Dendritic cell treated with granulocyte-macrophage colony-stimulating factor and Interleukin-4, amounts not matched to agents 40 ng/mL and 50 ng/mL, for 4 days (primary cell): ENCODE data around the gene ACSL1.
A peak's percentile ranks its signal among the peaks of the same experiment; 100 is the strongest.

Experiments used
- H3K27ac Mint-ChIP-seq: one replicate; pipeline ENCODE4 v1.8.0; 2022; ENCODE audit warnings: mild to moderate bottlenecking, mixed read lengths
- H3K27me3 Mint-ChIP-seq: one replicate; pipeline ENCODE4 v1.8.0; 2022; ENCODE audit warnings: mild to moderate bottlenecking, mixed read lengths
- H3K36me3 Mint-ChIP-seq: one replicate; pipeline ENCODE4 v1.8.0; 2022; ENCODE audit warnings: low read depth, mixed read lengths
- H3K4me1 Mint-ChIP-seq: one replicate; pipeline ENCODE4 v1.8.0; 2022; ENCODE audit warnings: low read depth, mixed read lengths
- H3K4me3 Mint-ChIP-seq: one replicate; pipeline ENCODE4 v1.8.0; 2022; ENCODE audit warnings: mild to moderate bottlenecking, moderate library complexity, mixed read lengths
- H3K9me3 Mint-ChIP-seq: one replicate; pipeline ENCODE4 v1.8.0; 2022; ENCODE audit warnings: mixed read lengths
- intact Hi-C: fragments of 100-400 bp; cut with micrococcal nuclease; formaldehyde crosslinking; loops from one replicate; pipeline ENCODE4 v1.15.0; 2022

Gene ACSL1, protein sequence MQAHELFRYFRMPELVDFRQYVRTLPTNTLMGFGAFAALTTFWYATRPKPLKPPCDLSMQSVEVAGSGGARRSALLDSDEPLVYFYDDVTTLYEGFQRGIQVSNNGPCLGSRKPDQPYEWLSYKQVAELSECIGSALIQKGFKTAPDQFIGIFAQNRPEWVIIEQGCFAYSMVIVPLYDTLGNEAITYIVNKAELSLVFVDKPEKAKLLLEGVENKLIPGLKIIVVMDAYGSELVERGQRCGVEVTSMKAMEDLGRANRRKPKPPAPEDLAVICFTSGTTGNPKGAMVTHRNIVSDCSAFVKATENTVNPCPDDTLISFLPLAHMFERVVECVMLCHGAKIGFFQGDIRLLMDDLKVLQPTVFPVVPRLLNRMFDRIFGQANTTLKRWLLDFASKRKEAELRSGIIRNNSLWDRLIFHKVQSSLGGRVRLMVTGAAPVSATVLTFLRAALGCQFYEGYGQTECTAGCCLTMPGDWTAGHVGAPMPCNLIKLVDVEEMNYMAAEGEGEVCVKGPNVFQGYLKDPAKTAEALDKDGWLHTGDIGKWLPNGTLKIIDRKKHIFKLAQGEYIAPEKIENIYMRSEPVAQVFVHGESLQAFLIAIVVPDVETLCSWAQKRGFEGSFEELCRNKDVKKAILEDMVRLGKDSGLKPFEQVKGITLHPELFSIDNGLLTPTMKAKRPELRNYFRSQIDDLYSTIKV

DNA sequence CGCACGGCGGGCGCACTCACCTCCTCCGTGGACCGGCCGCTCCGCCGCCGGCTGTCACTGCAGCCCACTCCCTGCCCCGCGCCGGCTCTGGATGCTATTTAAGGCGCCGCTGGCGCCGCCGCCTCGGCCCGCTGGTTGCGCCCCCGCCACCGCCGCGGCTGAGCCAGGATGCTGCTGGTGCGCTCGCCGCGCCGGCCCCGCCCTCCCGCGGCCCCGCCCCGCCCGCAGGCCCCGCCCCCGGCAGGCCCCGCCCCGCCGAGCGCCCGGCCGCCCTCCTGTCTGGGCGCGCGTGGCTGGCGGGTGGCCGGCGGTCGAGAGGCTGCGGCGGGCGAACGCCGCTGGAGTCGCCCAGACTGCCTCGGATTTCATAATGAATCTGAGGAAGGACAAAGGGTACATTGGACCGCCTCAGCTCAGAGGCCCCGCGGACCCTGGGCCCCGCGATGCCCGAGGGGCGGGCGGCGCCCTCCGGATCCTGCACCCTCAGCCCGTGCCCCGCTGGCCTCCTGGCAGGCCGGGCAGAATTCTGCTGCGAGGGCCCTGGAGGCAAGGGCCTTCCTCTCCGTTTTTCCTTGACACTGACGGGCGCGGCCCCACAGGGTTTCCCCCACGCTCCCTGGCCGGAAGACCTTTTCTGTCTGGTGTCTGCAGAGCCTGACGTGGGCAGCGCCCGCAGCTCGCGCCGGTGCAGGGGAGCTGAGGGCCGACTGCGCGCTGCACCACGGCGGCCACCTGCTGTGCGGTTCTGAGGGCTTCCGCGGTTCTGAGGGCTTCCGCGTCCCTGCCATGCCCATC is at the start of gene ACSL1:
ACSL1 (minus strand) TSS at position 73 of the 795 bp plus-strand sequence. CDS start 22,454 bp downstream, outside the sequence.
- intact Hi-C loops = loop anchor here (1.0 to 5.0 kb wide), 2 partner anchors 29 to 71 kb away; no protein-coding TSS in a partner anchor
- Mint-ChIP-seq H3K27ac (peak within 1 kb of the TSS; percentile 87), H3K4me3 (peak within 1 kb of the TSS; percentile 89), H3K4me1 (peaks cover 51% of the 10 kb centered on the region), H3K27me3 (peaks cover 3% of the 10 kb centered on the region), H3K9me3 (no peaks in the 10 kb centered on the region), H3K36me3 (peaks cover 8% of the 10 kb centered on the region)

GRCh38 chr4:184873054-184873453 is 47.3 kb upstream of the ACSL1 start:
- Mint-ChIP-seq H3K27me3 (no peaks in the 10 kb centered on the region), H3K9me3 (no peaks in the 10 kb centered on the region), H3K4me1 (peaks cover 5% of the 10 kb centered on the region), H3K4me3 (no peak overlapping the region), H3K36me3 (no peaks in the 10 kb centered on the region), H3K27ac (no peak overlapping the region)
- intact Hi-C loops = no loop called here

DNA sequence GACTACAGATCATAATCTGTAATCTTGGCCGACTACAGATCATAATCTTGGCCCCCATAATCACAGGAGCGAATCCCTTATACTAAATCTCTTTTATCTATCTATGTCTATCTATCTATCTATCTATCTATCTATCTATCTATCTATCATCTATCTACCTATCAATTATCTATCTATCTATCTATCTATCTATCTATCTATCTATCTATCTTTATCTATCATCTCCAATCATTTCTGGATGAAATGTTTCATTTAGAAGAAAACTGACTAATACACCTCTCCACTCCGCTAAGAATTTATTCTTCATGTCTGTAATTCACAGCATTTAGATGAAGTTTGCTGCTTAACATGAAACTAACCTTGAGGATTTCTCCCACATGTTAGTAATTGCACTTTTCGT is 45.0 kb upstream of the ACSL1 start:
- Mint-ChIP-seq H3K27ac (no peak overlapping the region), H3K9me3 (no peaks in the 10 kb centered on the region), H3K36me3 (no peaks in the 10 kb centered on the region), H3K4me3 (no peak overlapping the region), H3K27me3 (peaks cover 9% of the 10 kb centered on the region), H3K4me1 (peaks cover 23% of the 10 kb centered on the region)
- intact Hi-C loops = no loop called here

GRCh38 chr4:184868623-184869022 is 42.9 kb upstream of the ACSL1 start:
- Mint-ChIP-seq H3K36me3 (no peaks in the 10 kb centered on the region), H3K4me1 (peaks cover 17% of the 10 kb centered on the region), H3K4me3 (no peak overlapping the region), H3K9me3 (no peaks in the 10 kb centered on the region), H3K27ac (no peak overlapping the region), H3K27me3 (peaks cover 9% of the 10 kb centered on the region)
- intact Hi-C loops = no loop called here

GRCh38 chr4:184863916-184864315 is 38.1 kb upstream of the ACSL1 start:
- Mint-ChIP-seq H3K36me3 (no peaks in the 10 kb centered on the region), H3K27me3 (peaks cover 9% of the 10 kb centered on the region), H3K4me1 (peaks cover 44% of the 10 kb centered on the region), H3K27ac (no peak overlapping the region), H3K9me3 (no peaks in the 10 kb centered on the region), H3K4me3 (no peak overlapping the region)
- intact Hi-C loops = no loop called here

DNA sequence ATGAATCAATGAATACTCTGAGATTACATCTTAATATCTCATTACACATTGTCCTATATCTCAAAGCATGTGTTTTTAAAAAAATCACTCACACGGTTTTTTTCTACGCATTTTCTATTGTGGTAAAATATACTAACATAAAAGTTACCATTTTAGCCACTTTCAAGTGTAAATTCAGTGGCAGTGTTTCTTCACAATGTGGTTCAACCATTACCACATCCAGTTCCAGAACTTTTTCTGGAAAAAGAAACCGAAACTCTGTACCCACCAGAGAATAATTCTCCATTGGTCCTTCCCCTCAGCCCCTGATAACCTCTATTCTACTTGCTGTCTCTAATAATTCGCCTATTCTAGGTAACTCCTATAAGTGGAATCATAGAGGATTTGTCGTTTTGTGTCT is 35.3 kb upstream of the ACSL1 start:
- Mint-ChIP-seq H3K36me3 (no peaks in the 10 kb centered on the region), H3K27ac (no peak overlapping the region), H3K4me3 (no peak overlapping the region), H3K9me3 (no peaks in the 10 kb centered on the region), H3K4me1 (peaks cover 50% of the 10 kb centered on the region), H3K27me3 (no peaks in the 10 kb centered on the region)
- intact Hi-C loops = no loop called here

DNA sequence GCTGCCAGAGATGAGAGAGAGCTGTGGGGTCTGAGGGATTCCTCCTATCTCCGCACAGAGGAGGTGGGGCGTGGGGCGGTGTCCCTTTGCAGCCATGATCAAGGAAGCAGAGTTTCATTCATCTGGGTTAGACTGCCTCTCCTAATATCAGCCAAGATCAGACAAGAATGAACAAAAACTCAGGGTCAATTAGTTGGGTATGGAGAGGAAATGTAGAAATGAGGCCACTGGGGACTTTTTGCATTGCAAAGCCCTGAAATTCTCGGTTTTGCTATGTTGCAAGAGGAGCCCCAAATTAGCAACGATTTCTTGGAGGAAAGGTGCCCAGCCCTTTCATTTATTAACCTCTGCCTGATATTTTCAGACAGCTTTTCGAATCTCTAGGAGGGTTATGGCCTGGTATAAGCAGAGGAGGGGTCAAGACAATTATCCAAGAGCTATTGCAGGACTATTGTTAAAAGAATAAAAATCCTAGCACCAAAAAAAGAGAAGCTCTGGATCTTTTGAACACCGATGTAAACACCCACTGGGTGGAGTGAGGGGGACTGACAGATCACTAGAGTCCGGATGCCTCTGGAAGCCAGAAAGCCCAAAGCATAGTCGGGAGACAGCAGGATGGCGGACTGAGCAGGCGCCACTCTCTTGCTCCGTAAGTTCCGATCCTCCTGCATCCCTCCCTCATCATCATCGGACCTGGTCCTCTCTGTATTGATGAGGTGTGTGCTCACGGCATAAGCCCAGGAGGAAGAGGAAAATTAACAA is 34.4 kb upstream of the ACSL1 start:
- Mint-ChIP-seq H3K4me3 (peak overlapping the region; percentile 17), H3K9me3 (no peaks in the 10 kb centered on the region), H3K27me3 (no peaks in the 10 kb centered on the region), H3K27ac (peak overlapping the region; percentile 61), H3K4me1 (peaks cover 50% of the 10 kb centered on the region), H3K36me3 (no peaks in the 10 kb centered on the region)
- intact Hi-C loops = no loop called here

DNA sequence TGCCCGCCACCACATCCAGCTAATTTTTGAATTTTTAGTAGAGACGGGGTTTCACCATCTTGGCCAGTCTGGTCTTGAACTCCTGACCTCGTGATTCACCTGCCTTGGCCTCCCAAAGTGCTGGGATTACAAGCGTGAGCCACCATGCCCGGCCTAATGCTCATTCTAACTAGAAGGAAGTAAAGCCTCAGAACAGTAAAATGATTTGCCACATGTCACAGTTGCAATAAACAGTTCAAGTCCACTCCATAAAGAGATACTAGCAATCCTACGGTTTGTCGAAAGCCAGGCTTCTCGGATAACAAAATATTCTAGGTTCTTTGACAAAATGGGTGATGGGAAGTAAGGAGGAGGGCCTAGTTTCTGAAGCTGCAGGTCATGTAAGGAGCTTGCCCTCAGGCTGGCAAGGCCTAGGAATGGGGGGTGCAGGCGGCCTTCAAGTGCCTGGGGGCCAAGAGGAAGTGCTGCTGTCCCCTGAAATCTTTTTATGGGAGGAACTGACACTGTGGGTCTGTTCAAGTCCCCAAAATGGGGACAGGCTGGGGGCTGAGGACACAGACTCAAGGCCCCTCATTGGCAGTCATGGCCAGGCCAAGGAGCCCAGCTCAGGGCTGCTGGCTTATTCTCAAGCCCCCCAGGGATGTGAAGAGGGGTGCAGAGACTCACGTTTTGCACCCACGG is 31.8 kb upstream of the ACSL1 start:
- Mint-ChIP-seq H3K27ac (peak overlapping the region; percentile 71), H3K27me3 (no peaks in the 10 kb centered on the region), H3K36me3 (no peaks in the 10 kb centered on the region), H3K4me1 (peaks cover 50% of the 10 kb centered on the region), H3K4me3 (no peak overlapping the region), H3K9me3 (no peaks in the 10 kb centered on the region)
- intact Hi-C loops = loop anchor here (5.0 kb wide), 1 partner anchor 40 kb away; no protein-coding TSS in a partner anchor

GRCh38 chr4:184856277-184856609 is 30.5 kb upstream of the ACSL1 start:
- intact Hi-C loops = loop anchor here (1.0 to 5.0 kb wide), 2 partner anchors 8 to 41 kb away; no protein-coding TSS in a partner anchor
- Mint-ChIP-seq H3K27me3 (no peaks in the 10 kb centered on the region), H3K4me1 (peaks cover 47% of the 10 kb centered on the region), H3K4me3 (no peak overlapping the region), H3K27ac (peak overlapping the region; percentile 71), H3K9me3 (no peaks in the 10 kb centered on the region), H3K36me3 (no peaks in the 10 kb centered on the region)

GRCh38 chr4:184854673-184855072 is 28.9 kb upstream of the ACSL1 start:
- Mint-ChIP-seq H3K9me3 (no peaks in the 10 kb centered on the region), H3K36me3 (no peaks in the 10 kb centered on the region), H3K27me3 (no peaks in the 10 kb centered on the region), H3K27ac (peak overlapping the region; percentile 71), H3K4me3 (peak overlapping the region; percentile 9), H3K4me1 (peaks cover 31% of the 10 kb centered on the region)
- intact Hi-C loops = loop anchor here (1.0 to 5.0 kb wide), 2 partner anchors 28 to 43 kb away; no protein-coding TSS in a partner anchor

DNA sequence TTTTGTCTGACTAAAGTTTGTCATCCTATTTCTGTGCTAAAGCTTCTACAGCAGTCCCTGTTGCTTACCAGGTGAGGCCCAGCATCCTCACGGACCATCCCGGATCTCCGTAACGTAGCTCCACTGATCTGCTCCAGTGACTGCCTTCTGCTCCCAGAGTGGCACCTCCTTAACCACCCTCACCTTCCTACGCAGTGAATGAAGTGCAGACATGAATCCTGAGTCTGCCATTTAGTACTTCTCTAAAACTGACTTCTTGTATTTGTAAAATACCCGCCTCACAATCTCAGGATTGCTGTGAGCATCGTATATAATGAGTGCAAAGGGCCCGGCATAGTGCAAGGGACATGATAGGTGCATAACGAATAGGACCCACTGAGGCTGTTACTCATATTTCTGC is 27.7 kb upstream of the ACSL1 start:
- Mint-ChIP-seq H3K27ac (peak overlapping the region; percentile 71), H3K4me1 (peaks cover 32% of the 10 kb centered on the region)
- intact Hi-C loops = no loop called here

GRCh38 chr4:184851886-184852285 is 26.1 kb upstream of the ACSL1 start:
- peaks cover 30% of the 10 kb centered on the region for H3K4me1 Mint-ChIP-seq
- no peaks in the 10 kb centered on the region for H3K9me3 Mint-ChIP-seq
- no peaks in the 10 kb centered on the region for H3K27me3 Mint-ChIP-seq
- intact Hi-C loops = no loop called here
- no peak overlapping the region for H3K4me3 Mint-ChIP-seq
- no peaks in the 10 kb centered on the region for H3K36me3 Mint-ChIP-seq
- no peak overlapping the region for H3K27ac Mint-ChIP-seq

More for the DNA sequence above, 27.7 kb upstream of the ACSL1 start:
- Mint-ChIP-seq H3K4me3 (no peak overlapping the region), H3K27me3 (no peaks in the 10 kb centered on the region), H3K9me3 (no peaks in the 10 kb centered on the region), H3K36me3 (no peaks in the 10 kb centered on the region)

GRCh38 chr4:184851200-184851541 is 25.4 kb upstream of the ACSL1 start:
- Mint-ChIP-seq H3K27me3 (no peaks in the 10 kb centered on the region), H3K36me3 (no peaks in the 10 kb centered on the region), H3K4me3 (no peak overlapping the region), H3K9me3 (no peaks in the 10 kb centered on the region), H3K27ac (no peak overlapping the region), H3K4me1 (peaks cover 28% of the 10 kb centered on the region)
- intact Hi-C loops = no loop called here
